ENCODE data around the gene TAF1C.

The TAF1C gene

DNA sequence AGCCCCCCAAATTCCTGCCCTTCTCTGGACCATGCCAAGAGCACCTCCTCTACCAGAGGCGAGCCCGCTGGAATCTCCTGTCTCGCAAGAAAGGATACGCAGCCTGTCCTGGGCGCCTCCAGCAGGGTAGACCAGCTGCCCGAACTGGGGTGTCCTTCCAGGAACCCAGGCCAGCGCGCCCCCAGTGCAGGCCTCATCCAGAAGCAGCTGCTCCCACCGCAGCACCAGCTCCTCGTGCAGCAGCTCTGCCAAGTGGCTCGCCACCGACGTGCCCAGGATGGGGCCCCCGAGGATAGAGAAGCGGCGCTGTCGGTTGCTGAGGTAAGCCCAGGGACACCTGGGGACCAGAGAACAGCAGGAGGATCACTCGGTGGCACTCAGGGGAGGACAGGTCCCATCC, 4.8 kb downstream of the TAF1C start:
- no peak for DNase-seq

GRCh38 chr16:84181144-84181915, 5.5 kb downstream of the TAF1C start:
- no peak for DNase-seq

DNA sequence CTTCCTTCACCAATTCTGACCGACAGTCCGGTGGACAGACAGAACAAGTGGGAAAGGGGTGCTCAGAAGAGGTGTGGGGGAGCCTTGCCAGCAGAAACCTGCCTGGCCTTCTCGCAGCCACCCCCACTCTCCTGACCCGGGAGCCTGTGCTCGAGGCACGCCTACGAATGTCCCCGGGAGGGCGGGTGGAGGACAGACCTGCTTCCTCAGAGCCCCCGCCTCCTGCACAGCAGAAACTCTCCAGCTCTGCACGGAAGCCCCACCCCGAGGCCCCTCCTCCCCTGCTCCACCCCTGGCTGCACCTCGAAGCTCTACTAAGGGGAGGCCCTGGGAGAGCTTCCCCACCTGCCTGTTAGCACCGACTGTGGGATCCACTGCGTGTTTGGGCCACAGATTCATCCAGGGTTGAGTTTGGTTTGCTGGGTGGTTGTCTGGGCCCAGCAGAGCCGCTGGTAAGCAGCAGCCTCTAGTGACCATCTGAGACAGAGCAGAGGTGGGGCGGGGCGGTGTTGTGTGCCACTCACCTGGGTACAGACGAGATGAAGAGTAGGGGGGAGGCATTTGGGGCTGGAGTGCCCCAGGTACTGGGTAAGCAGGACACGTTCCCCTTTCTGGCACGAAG, 6.2 kb downstream of the TAF1C start:
- no peak for DNase-seq

DNA sequence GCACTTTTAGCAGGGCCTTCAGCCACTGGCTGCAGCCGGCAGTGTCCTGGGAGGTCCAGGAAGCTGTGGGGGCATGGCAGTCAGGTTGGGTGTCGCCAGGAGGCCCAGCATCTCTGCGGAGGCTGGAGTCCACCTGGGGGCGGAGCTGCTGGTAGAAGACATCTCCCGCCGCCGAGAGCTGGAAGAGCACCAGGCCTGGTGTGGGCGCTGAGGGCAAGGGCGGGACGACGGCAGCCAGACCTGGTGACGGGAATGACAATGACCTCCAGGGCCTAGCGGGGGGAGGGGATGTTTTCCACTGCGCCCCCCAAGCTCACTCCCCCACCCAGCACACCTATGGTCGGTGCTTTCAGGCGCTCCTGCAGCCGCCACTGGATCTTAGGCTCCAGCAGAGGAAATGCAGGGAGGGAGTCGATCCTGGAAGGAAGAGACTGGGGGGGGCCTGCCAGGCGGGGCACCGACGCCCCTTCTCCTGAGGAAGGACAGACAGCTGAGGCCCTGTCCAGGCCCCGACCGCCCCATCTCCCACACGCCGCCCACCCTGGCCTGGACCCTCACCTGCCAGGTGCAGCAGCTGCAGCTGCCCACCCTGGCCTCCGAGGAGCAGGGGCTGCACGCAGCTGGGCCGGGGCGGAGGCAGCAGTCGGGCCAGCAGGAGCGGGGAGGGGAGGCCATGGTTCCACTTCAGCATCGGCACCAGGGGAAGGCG, 7.1 kb downstream of the TAF1C start:
- DNase-seq: no peak

- no peak for DNase-seq
These were observed 7.8 kb downstream of the TAF1C start for GRCh38 chr16:84178892-84179611.

DNA sequence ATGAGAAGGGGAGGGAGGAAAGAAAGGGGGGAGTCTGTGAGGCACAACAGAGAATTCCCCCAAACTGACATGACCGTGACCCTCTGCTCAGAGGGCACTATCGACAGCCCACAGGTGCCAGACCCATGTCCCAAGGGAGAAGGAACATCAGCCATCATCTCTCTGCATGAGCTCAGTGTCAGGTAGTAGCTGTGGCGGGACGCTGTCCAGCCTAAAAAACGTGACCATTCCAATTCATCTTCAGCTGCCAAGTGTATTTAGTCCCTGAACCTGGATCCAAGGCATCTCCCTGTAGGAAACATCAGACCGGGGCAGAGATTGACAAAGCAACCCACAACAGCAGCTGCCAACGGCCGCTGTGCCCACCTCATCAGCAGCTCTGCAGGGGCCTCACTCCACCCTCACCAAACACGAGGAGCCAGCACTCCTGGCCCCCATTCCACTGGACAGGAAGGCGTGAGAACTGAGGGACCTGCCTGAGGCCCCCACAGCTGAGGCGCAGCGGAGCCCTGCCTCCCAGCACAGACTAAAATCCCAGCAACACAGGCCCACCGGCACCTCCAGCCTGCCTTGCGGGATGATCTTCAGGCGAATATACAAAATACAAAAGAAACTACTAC, 8.6 kb downstream of the TAF1C start:
- DNase-seq: no peak

- no peak for DNase-seq
These were observed 9.2 kb downstream of the TAF1C start for GRCh38 chr16:84177741-84178073.

DNA sequence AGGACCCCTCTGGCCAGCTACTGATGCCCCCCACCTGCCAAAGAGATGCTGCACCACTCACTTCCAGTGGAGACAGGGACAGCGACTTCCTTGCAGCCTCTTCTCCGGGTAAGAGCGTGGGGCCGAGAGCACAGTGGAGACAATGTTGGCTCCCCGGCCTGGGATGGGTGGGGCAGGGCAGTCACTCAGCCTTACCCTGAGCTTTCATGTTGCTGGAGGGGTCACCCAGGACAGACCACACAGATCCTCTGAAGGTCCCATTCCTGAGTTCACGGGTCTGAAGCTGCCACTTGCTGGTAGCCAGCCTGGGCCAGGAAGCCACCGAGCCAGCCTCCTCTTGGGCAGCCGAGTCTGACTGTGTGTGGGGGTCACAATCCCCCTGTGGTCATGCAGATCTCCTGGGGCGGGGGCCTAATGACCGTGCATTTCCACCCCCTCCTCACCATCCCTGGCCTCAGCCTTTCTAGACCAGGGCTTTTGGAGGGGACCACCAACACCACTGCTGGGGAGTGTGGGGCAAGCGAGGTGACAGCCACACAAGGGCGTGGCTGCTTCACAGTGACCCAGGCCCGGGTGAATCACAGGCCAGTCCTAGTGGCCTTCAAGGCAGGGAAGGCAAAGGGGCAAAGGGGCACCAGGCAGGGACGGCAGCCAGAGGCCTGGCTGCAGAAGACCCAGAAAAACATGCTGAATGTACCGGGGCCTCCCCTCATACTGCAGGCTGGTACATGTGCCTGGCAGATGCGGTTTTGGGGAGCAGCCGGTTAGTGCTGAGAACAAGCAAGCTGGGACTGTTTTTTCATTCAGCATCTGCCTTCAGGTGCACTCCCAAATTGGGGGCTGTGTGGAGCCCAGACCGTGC, 10.4 kb downstream of the TAF1C start:
- DNase-seq: no peak

DNA sequence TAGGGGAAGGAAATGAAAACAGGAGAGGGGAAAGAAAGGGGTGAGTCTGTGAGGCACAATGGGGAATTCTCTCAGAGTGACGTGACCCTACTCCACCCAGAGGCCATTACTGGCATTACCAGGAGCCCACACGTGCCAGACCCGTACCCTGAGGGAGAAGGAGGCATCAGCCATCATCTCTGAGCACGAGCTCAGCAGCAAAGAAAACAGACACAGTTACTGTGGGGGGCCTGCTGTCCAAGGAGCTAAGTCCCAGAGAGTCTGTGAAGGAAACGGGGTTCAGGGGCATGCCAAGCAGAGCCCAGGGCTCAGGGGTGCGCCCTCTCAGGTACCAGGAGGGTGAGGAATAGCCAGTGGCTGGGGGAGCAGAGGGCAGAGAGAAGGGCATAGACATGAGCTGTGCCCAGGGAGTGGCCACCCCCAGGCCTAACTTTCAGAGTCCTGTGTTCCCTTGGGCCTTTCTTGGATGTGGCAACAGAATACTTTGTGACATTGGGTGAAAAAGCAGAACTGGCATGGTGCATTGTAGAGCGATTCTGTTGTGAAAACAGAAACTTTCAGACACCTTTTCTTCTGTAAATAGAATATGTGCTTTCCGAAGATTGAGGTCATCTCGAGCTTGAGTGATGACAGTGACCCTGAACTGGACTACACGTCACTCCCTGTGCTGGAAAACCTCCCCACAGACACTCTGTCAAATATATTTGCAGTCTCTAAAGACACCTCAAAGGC, 11.3 kb downstream of the TAF1C start:
- no peak for DNase-seq

- DNase-seq: no peak
These were observed 12.5 kb downstream of the TAF1C start for GRCh38 chr16:84174396-84174795.

GRCh38 chr16:84169765-84170310, 17.0 kb downstream of the TAF1C start:
- DNase-seq: no peak

- DNase-seq: no peak
These were observed 19.8 kb downstream of the TAF1C start for GRCh38 chr16:84166796-84167695.

DNA sequence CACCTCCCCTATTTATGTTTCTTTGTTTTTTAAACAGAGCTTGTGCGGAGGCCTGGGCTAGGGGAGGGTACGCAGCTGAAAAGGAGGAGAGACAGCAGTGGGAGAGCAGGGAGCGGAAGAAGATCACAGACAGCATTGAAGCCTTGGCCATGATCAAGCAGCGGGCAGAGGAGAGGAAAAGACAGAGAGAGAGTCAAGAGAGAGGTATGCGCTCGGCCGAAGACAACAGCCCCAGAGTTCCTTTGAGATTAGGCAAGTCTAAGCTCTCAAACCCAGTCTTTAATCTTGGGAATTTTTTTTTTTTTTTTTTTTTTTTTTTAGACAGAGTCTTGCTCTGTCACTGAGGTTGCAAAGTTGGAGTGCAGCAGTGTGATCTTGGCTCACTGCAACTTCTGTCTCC, 21.1 kb downstream of the TAF1C start:
- no peak for DNase-seq

- no peak for DNase-seq
These were observed 25.1 kb downstream of the TAF1C start for GRCh38 chr16:84161801-84162200.

DNA sequence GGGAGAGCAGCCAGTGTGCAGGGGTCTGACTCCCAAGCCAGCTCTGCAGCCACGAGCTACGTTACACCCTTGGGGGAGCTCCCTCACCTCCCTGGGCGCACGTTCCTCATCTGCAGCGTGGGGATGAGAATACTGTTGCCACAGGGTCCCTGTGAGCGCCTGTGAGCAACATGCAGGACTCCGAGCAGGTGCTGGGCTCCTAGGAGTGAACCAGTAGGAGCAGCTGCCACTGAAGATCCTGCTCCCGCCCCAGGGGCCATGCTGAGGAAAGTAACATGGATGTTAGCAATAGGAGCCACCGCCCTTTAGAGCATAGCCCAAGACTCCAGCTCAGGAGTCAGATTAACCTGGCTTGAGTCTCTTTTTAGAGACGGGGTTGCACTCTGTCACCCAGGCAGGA, 25.8 kb downstream of the TAF1C start:
- DNase-seq: no peak

DNA sequence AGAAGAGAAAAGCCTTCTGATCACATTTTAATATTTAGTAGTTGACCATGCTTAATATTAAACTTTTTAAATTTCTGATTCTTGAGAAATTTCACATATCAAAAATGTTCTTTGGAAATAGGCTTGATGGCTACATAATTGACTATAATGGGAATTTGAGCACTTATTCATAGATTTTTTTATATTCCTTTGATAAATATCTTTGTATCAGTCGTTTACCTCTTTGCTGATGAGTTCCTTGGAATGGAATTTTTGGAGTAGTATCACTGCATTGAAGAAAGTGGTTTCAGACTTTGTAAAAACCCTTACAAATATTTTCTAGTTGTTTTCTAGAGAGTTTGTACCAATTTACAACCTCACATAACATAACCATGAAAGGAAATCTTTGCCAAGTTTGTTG, 27.1 kb downstream of the TAF1C start:
- DNase-seq: no peak

- no peak for DNase-seq
These were observed 27.9 kb downstream of the TAF1C start for GRCh38 chr16:84159007-84159406.

GRCh38 chr16:84156342-84156784, 30.5 kb downstream of the TAF1C start:
- DNase-seq: no peak

DNA sequence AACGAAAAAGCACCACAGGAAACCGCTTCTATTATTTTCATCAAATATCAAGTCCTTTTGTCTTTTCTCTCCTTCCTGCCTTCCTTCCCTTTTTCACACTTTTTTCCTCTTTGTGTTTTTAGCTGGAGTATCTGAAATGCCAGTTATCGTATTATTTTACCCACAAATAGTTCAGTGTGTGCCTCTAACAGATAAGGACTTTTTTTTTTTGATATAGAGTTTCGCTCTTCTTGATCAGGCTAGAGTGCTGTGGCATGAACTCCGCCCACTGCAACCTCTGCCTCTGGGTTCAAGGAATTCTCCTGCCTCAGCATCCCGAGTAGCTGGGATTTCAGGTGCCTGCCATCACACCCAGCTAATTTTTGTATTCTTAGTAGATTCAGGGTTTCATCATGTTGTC, 31.1 kb downstream of the TAF1C start:
- no peak for DNase-seq

DNA sequence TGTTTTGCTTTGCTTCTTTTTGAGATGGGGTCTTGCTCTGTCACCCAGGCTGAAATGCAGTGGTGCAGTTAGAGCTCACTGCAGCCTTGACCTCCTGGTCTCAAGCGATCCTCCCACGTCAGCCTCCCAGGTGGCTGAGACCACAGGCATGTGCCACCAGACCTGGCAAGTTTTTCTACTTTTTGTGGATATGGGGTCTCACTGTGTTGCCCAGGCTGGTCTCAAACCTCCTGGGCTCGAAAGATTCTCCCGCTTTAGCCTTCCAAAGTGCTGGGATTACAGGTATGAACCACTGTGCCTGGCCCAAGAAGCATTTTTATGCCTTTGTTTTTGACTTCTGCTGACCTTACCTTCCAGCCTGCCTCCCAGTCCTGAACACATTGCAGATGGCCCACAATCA, 31.6 kb downstream of the TAF1C start:
- DNase-seq: no peak

Data from CD4-positive, alpha-beta T cell treated with Interleukin-12 subunit alpha and Interleukin-12 subunit beta, for 1 hour (primary cell).